ENCODE measurements around the gene MAP2K7.

MAP2K7 gene

DNA sequence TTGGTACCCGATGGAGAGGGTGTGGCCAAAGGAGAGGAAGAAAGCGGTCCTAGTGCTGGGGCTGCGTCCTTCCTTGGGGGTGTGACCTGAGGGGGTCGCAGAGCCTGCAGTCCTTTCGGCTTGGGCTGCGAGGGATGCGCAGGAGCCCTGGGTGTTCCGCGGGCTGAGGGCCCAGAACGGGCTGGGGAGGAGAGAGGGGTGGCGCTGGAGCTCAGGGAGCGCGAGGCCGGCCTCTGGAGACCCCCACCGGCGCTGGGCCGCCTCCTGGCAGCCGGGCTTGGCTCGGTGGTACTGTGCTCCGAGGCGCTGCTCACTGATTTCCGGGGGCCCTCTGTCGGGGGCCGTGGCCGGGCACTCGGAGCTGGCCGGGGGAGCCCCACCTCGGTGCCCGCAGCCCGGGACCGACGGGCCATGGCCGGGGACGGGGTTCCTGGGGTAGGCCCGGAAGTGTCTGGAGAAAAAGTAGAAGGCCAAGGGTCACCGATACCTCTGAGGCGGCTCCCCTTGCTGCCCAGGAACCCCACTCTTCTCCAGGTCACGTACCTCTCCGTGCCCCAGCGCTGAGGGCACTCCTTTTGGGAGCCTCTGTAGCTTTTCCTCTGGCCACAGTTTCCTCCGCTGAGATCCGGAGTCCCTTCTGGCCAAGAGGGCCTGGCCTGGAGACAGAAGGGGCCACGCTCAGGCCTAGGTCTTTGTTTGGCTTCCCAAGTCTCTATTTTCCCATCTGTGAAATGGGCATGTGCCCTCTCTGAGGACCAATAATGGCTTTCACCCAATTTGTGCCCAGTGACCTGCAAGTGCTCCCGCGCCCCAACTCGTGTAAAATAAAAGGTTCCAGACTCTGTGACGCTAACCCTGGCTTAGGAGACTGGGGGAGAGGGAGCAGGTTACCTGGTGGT is 31.1 kb upstream of the MAP2K7 start:
- FAIRE-seq (no peak), DNase-seq (ENCODE audit: insufficient read length, low spot score) (no peak)
- TF ChIP-seq, protein P1, sequence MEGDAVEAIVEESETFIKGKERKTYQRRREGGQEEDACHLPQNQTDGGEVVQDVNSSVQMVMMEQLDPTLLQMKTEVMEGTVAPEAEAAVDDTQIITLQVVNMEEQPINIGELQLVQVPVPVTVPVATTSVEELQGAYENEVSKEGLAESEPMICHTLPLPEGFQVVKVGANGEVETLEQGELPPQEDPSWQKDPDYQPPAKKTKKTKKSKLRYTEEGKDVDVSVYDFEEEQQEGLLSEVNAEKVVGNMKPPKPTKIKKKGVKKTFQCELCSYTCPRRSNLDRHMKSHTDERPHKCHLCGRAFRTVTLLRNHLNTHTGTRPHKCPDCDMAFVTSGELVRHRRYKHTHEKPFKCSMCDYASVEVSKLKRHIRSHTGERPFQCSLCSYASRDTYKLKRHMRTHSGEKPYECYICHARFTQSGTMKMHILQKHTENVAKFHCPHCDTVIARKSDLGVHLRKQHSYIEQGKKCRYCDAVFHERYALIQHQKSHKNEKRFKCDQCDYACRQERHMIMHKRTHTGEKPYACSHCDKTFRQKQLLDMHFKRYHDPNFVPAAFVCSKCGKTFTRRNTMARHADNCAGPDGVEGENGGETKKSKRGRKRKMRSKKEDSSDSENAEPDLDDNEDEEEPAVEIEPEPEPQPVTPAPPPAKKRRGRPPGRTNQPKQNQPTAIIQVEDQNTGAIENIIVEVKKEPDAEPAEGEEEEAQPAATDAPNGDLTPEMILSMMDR (IDR thresholded peaks at IDR 0.05; ENCODE audit: insufficient read depth, missing control alignments) = no peak

- DNase-seq (ENCODE audit: insufficient read length, low spot score) = peak; percentile 14
- FAIRE-seq = no peak
- TF ChIP-seq, protein P1 (IDR thresholded peaks at IDR 0.05; ENCODE audit: insufficient read depth, missing control alignments) = no peak
Observed at GRCh38 chr19:7873304-7874075, 30.2 kb upstream of the MAP2K7 start.

DNA sequence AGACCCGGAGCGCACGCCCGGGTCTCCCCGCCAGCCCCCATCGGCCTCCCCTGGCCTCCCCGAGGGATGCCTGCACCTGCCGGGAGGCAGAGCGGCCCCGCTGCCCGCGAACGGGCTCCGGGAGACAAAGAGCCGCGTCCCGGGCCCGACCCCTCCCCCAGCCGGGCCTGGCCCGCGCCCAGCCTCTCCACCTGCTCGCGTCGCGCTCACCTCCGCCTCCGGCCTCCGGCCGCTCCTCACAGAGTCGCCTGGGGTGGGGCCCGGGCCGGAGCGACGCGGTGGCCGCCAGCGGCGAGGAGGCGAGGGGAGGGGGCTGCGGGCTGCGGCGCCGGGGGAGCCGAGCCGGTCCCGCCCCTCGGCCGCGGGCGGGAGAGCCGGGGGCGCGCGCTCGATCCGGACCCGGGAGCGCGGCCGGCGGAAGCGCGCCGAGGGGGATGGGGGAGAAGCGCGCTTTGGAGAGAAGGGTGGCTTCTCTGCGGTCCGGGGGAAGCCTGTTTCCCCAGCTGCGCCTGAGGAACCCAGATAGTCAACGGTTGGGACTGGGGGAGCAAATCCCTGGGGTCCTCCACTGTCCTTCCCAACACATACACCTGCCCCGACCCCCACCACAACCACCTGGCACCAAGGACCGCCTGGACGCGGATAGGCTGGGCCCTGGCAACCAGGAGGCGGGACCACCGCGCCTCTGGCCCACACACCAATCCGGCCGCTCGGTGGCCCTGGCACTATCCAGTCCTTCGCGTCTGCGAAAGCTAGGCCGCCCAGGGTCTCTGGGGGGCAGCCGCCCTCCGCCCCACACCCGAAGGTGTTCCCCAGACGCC is 29.4 kb upstream of the MAP2K7 start, which contains the start of gene PRR36:
Gene PRR36 (minus strand): TSS at position 315 of the 821 bp plus-strand sequence. CDS start 701 bp downstream, outside the sequence.
- FAIRE-seq (no peak), DNase-seq (ENCODE audit: insufficient read length, low spot score) (peak; percentile 77)
- TF ChIP-seq, protein P1 (IDR thresholded peaks at IDR 0.05; ENCODE audit: insufficient read depth, missing control alignments) = no peak

DNA sequence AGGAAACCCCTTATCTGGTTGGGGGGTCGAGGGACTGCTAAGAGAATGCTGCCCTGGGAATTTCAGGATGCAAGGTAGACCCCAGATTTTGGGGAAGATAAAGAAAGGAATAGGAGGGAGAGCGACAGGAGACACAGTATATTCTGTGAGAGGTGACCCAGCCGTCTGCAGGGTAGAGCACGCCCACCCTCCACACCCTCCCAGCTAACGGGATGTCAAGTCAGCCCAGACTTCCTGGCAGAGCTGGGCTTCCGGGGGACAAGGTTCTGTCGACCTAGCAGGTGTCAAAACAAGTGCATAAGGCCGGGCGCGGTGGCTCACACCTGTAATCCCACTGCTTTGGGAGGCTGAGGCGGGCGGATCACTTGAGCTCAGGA is 28.8 kb upstream of the MAP2K7 start:
- no peak for FAIRE-seq
- TF ChIP-seq, protein P1 (IDR thresholded peaks at IDR 0.05; ENCODE audit: insufficient read depth, missing control alignments) = no peak
- DNase-seq (ENCODE audit: insufficient read length, low spot score) = no peak

DNA sequence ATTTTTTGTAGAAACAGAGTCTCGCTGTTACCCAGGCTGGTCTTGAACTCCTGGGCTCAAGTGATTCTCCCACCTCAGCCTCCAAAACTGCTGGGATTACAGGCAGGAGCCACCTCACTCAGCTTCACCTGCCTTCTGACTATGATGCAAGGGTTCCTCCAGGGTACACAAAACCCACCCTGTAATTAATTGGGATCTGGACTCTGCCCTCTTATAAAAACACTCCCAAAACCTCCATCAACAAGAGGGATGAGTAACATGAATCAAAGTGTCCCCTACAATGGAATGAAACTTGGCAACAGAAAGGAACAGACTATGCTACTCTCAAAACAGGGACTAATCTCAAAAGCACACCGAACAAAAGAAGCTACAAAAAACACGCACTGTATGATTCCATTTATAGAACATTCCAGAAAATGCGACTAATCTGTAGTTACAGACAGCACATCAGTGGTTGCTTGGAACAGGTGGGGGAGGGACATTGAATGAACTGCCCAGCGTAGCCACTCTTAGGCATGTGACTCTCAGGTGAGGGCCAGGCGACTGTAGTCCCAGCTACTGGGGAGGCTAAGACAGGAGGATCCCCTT is 26.3 kb upstream of the MAP2K7 start:
- FAIRE-seq (no peak), DNase-seq (ENCODE audit: insufficient read length, low spot score) (no peak)
- TF ChIP-seq, protein P1 (IDR thresholded peaks at IDR 0.05; ENCODE audit: insufficient read depth, missing control alignments) = no peak

- FAIRE-seq (no peak), DNase-seq (ENCODE audit: insufficient read length, low spot score) (no peak)
- TF ChIP-seq, protein P1 (IDR thresholded peaks at IDR 0.05; ENCODE audit: insufficient read depth, missing control alignments) = no peak
Observed at GRCh38 chr19:7879111-7879807, 24.4 kb upstream of the MAP2K7 start.
